Activated T-cell treated with anti-CD3 and anti-CD28 coated beads, Interleukin-2, amount 50 U/mL, for 48 hours (primary cell): ENCODE results near the gene TAF1B.
"Not testable (repeated sequence)": the region's sequence is repeated elsewhere in the genome, so short reads cannot be mapped to it uniquely, and the experiment has no call there.

Experiments
- DNase-seq, 2 experiments: peaks; one replicate each; pipeline ENCODE4 v3.0.0-alpha.2; 2020

TAF1B gene

DNA sequence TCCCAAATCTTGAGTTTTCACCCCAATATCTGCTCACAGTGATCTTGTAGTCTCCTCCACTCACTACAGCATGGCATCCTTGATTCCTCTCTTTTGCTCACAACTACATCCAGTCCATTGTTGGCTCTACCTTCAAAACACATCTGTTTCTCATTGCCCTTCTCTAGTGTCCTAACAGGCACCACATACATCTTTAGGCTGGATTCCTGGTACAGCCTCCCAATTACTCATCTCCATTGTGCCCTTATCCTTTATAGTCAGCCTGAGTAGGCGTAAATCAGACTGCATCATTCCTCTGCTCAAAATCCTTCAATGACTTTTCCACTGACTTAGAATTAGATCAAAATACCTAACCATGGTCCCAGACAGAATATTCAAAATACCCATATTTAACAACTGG lies 10.7 kb upstream of the TAF1B start:
- DNase-seq: no peak

DNA sequence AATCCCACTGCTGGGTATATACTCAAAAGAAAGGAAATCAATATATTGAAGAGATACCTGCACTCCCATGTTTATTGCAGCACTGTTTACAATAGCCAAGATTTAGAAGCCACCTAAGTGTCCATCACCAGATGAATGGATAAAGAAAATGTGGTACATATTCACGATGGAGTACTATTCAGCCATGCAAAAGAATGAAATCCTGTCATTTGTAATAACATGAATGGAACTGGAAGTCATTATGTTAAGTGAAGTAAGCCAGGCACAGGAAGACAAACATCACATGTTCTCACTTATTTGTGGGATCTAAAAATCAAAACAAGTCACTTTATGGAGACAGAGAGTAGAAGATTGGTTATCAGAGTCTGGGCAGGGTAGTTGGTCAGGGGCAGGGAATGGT lies 8.2 kb upstream of the TAF1B start:
- DNase-seq: not testable (repeated sequence)

DNA sequence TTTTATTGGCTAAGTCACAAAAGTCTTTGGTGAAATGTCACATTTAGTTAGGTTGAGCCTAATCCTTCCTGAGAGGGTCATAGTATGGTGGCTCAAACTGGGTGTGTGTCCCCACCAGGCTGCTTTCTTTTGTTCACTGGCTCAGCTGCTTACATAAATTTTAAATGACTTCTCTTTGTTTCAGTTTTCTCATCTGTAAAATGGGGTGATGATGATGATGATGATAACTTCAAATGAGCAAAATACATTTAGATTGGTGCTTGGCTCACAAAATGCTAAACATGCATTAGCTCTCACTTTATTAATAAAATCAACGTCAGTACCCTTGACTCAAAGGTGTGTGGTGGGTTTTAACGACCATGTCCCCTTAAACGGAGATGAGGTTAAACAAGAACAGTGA lies 7.2 kb upstream of the TAF1B start:
- DNase-seq: no peak

DNA sequence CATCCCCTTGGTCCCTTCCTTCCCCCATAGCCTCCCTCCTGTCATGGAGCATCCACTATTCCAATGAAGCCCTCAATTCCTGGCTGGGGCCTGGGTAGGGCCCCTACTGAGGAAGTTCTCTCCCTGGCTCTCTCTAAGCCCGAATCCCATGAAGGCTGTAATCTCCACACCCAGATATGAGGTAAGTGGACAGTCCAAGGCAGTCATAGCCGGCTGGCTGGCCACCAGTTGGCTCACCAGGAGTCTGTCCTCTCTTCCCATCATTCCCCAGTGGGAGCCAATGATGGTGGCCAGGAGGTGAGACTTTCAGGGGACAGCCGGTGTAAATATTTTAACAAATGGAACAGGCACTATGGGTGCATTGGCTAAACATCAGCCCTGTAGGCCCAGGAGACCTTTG lies 6.8 kb upstream of the TAF1B start:
- no peak for DNase-seq

DNA sequence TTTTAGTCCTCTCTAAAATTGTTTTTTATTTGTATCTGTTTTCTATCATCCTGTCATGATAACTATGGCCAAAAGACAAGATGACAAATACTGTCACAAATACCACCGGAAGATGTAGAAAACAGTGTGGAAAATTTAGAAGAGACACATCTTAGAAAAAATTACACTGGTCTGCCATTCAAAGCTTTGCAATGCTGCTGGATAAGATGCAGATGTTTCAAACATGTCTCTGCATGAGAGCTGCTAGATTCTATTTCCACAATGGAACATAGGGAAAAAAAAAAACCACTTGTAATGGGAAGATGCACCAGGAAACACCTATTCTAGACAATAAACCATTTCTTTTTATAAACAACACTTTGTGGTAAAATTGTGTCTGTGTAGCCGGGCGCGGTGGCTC lies 5.8 kb upstream of the TAF1B start:
- DNase-seq: no peak

DNA sequence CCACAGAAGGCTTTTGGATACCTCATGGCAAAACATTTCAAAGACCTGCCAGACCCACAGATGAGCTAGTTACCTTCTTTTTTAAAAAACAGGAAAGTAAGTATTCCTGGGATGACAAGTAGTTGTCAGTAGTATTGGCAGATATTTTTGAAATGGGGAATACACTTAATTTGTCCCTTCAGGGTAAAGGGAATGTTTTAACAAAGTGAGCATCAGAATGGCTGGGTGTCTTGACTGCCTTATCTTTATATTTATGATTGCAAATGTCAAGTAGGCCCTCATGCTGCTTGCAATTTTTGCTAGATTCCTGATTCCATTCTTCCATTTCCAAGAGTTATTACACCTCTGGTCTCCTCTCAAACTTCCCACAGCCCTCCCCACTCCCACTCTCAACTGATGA lies 4.9 kb upstream of the TAF1B start:
- DNase-seq: no peak

DNA sequence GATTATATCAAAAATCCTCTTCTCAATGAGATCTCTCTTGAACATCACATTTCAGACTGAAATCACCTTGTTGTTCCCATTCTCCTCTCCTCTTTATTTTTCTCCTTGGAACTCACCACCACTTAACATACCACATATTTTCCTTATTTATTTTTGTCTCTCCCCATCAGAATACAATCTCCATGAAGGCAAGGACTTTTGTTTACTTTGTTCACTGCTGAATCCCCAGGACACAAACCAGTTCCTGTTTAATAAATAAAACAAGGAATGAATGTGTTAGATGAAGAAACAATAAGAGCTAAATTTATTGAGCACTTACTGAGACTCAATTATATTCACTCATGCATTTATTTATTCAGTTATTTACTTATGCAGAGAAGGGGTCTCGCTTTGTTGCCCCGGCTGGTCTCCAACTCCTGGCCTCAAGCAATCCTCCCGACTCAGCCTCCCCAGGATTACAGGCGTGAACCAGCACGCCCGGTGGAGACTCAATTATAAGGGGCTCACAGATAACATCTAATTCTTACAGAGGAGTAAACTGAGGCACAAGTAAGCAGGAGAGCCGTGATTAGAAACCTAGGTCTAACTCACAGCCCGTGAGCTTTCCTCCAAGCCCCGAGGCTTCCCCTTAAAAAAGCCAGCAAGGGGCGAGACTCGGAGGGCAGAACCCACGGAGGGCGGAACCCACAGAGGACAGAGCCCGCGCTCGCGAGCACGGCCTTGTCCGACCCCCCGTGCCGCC lies 616 bp upstream of the TAF1B start:
- DNase-seq: no peak

DNA sequence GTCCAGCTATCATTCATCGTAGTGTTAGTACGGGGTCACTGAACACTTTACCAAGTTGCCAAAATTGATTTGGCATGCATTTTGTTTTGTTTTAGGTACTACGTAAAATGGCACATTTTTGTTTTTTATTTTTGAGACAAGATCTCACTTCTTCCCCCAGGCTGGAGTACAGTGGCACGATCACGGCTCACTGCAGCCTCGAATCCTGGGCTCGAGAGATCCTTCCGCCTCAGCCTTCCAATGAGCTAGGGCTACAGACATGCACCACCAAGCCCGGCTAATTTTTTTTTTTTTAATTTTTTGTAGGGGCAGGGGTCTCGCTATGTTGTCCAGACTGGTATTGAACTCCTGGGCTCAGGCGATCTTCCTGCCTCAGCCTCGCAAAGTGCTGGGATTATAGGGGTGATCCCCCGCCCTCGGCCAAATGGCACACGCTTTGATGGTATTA lies 786 bp downstream of the TAF1B start:
- peak in 1 of 2 experiments; percentile 26 for DNase-seq

DNA sequence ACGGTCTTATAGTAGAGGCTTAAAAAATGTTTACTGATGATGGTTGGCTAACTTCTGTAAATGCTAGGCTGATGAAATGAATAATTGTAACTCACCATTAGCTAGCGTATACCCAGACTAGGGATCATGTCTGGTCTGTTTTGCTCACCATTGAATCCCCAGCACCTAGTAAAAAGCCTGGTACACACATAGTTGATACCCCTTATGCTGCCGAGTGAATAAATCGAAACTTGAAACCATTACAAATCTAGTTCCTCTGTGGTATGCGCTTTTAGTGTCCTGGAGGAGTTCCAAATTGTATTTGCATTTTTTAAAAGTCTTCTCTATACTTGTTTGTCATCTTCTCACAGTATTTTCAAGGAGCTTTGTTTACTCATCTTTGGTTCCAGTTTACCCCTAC lies 1.3 kb downstream of the TAF1B start:
- DNase-seq: no peak

DNA sequence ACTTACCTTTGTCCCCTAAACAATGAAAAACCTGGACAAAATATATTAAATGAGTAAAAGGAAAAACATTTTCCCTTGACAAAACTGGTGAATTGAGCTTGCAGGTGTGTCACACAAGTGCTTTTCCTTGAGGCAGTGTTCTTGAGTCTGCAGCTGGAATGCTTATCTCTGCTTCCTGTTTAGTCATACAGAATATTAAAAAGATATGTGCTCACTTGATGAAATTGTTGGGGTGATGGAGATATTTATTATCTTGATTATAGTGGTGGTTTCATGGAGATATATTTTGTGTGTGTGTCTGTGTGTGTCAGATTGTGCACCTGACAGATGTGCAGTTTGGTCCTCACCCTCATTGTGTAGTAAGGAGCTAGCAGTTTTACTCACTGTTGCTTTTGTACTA lies 3.3 kb downstream of the TAF1B start:
- DNase-seq: no peak

DNA sequence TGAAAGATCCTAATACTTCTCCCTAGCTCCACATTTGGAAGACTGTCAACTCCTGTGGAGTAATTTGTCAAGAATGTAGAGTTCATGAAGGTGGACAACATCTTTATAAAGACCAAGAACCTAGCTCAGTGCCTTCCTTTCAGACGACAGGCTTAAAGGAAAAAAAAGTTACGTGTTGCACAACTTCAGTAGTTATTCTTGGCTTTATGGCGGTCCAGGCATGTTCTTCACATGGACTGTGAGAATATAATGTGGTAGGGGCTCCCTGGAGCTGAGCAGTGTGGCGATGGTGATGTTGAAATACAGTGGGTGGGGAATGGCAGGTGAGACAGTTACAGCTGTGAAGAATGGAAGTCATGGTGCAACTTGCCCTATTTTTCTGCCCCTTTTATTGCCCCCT lies 3.9 kb downstream of the TAF1B start:
- DNase-seq: no peak

DNA sequence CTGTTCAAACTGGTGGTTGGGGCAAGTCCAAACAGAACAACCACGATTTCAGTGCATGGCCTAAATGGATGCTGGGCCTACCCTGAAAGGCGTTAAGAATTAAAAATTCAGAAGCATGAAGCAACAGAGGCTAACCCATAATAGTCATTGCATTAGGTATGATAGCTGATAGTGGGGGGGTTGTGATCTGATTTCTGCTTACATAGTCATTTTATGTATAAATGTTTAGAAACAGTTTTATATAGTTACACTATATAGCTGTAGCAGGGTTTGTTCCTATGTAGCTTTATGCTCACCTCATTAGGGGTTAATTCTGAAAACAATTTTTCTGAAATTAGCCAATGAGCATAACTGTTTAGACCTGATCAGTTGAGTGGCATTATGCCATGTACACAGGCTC lies 9.6 kb downstream of the TAF1B start:
- no peak for DNase-seq

DNA sequence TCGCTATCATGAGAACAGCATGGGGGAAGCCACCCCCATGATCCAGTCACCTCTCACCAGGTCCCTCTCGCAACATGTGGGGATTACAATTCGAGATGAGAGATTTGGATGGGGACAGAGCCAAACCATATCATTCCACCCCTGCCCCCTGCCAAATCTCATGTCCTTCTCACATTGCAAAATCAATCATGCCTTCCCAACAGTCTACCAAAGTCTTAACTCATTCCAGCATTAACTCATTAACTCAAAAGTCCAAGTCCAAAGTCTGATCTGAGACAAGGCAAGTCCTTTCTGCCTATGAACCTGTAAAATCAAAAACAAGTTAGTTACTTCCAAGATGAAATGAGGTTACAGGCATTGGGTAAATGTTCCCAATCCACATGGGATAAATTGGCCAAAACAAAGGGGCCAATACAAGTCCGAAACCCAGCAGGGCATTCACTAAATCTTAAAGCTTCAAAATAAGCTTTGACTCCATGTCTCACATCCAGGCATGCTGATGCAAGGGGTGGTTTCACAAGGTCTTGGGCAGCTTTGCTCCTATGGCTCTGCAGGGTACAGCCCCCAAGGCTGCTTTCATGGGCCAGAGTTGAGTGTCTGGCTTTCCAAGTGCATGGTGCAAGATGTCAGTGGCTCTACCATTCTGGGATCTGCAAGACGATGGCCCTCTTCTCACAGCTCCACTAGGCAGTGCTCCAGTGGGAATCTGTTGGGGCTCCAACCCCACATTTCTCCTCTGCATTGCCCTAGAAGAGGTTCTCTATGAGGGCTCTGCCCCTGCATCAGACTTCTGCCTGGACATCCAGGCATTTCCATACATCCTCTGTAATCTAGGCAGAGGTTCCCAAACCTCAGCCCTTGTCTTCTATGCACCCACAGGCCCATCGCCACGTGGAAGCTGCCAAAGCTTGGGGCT lies 14.8 kb downstream of the TAF1B start:
- DNase-seq: no peak

DNA sequence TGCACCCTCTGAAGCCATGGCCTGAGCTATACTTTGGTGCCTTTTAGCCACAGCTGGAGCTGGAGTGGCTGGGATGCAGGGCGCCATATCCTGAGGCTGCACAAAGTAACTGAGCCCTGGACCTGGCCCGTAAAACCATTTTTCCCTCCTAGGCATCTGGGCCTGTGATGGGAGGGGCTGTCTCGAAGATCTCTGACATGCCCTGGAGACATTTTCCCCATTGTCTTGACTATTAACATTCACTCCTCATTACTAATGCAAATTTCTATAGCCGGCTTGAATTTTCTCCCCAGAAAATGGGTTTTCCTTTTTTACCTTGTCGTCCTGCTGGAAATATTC lies 15.4 kb downstream of the TAF1B start:
- DNase-seq: no peak

DNA sequence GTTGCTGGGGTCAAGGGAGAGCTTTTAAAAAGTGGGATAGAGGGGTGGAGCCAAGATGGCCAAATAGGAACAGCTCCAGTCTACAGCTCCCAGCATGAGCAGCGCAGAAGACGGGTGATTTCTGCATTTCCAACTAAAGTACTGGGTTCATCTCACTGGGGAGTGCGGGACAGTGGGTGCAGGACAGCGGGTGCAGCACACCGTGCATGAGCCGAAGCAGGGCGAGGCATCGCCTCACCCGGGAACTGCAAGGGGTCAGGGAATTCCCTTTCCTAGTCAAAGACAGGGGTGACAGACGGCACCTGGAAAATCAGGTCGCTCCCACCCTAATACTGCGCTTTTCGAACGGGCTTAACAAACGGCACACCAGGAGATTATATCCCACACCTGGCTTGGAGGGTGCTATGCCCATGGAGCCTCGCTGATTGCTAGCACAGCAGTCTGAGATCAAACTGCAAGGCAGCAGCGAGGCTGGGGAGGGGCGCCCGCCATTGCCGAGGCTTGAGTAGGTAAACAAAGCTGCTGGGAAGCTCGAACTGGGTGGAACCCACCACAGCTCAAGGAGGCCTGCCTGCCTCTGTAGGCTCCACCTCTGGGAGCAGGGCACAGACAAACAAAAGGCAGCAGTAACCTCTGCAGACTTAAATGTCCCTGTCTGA lies 17.8 kb downstream of the TAF1B start:
- DNase-seq: not testable (repeated sequence)

DNA sequence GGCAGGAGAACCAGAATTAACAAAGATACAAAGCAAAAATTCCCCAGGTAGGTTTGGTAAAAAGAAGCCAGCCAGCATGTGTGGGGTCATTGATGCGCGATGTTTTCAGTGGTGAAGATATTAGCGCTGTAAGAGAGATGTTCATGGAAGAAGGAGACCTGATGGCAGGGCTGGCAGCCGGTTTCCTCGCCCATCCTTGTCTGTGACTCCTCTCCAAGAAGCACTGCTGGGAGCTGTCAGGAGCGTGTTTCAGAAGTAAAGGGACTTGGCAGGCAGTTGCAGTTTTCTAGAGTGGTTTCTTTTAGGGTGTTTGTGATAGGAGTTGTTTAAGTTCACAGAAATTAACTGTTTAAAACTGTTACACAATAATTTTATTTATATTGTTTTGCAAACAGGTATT lies 24.6 kb downstream of the TAF1B start:
- DNase-seq: no peak

DNA sequence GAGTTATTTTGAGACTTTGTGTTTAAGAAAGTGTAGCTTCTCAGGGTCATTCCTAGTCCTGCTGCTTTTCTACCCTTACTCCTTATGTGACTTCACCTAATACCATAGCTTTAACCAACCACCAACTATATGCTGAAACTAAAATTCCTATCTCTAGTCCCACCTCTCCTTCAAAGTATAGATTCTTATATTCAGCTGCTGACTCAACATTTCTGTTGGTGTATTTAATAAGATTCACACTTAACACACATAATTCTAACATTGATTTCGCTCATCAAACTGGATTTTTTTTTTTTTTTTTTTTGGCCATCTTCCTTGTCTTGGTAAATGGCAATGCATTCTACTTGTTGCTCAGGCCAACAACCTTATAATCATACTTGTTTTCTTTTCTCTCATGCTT lies 30.1 kb downstream of the TAF1B start:
- no peak for DNase-seq

DNA sequence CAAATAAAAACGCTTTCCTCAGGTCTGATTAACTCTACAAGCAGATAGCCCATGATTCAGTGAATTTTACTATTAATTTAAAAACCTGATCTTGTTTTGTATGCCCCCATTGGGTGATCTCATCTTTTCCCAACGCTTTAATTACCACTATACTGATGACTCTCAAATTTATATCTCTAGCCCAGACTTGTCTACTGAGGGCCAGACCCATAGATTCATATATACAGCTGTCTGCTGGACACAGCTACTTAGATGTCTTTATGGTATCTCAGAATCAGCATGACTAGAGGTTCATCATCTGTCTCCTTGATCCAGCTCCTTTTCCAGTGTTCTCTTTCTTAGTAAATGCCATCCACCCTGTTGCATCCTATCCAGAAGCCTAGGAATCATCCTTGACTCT lies 33.8 kb downstream of the TAF1B start:
- no peak for DNase-seq

DNA sequence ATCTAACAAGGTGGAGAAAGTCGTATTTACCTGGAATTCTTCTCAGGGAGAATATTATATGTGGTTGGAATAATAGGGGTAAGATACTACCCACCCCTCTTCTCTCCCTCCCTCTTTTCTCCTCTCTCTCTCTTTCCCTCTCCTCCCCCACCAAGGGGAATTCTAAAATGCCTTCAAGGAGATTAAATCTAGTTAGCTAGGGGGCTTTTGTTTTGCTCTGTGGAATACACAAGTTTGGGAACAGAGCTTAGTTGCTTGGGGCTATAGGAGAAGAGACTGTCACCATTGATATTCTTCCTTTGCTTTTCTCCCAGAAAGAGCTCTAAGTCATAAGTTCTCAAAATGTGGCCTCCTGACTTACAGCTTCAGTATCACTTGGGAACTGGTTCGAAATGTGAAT lies 34.5 kb downstream of the TAF1B start:
- DNase-seq: no peak

DNA sequence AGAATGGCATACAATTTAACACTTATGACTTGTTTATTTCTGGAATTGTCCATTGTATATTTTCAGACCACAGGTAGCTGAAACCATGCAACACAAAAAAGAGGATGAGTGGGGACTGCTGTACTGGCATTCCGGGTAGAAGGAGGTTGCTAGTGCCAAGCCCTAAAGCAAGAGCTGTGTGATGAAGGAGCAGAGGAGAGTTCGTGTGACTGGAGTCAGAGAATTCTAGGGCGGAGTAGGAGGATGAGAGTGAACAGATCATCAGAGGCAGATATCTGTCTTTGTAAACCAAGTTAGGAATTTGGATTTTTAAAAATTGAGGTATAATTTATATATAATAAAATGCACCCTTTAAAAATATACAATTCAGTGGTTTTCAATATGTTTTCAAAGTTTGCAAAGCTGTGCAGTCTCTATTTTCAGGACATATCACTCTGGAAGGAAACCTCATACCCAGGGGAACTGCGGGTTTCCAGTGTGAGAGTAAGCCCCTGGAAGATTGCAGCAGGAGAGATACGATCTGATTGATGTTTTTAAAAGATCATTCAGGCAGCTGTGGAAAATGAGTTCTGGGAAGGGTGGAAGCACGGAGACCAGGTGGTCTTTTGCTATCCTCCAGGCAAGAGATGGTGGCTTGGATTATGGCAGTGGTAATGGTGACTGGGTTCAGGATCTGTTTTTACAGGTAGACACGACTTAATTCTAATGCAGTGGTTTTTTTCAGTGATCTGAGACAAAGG lies 36.4 kb downstream of the TAF1B start:
- no peak for DNase-seq

DNA sequence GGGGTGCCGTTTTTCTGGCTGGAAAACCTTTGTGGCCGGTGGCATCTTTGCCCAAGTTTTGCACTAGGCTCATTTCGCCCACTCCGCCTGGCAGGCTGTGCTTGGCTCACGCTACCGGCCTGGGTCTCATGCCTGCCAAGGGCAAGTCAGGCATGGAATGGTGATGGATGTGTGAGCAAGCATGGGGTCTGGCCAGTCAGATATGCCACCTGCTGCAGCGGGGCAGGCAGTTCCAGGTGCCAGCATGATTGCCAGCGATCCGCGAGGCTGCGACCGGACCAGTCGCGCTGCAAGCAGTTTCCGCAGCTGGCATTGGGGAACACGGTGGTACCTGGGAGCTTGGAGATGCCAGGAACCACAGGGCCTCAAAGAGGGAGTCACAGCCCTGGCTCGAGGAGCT lies 40.6 kb downstream of the TAF1B start:
- no peak for DNase-seq

DNA sequence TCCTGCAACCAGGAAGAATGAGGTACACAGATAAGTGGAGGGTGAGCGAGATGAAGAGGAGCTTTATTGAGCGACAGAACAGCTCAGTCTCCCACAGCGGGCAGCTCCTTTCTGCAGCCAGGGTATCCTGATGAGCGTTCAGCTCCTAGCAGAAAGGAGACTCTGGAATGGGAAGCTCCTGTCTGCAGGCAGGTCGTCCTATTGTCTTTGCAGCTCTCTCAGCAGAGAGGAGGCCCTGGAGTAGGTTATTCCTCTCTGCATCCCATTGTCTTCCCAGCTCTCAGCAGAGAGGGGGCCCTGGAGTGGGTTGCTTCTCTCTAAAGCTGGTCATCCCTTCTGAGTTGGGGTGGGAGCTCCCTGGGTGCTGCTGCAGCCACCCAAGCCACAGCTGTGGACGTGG lies 41.2 kb downstream of the TAF1B start:
- DNase-seq: no peak

DNA sequence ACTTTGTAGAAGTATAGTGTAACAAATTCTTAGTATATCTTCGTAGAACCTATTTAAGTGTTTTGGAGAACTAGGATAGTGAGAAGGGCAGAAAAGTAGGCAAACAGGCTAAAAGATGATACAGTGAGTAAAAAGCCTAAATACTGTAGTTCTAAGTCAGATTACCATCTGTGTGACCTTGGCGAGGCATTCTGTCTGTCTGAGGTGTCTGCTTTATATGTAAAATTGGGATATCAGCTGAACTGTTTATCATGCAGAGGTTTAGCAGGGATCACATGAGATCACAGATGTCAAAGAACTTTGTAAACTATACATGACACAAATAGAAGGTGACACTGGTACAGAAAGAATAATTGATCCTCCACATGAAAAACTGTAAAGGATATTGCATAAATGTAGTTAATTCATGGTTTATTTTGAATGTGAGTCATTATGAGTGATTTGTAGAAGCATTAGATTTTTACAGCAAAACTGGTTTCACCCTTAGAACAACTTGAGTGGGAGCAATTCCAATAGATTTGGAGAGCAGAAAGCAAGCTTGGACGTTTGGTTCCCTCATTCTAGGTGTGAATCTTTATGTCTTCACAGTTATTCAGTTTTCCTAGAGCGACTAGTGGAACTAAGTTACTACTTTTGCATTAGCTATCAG lies 41.9 kb downstream of the TAF1B start:
- no peak for DNase-seq
